ENCODE results near the gene METRNL.

Gene METRNL

GRCh38 chr17:83067718-83068261 is 11.6 kb upstream of the METRNL start:
- no peak for DNase-seq

- no peak for DNase-seq
Observed at GRCh38 chr17:83068641-83069570, 10.5 kb upstream of the METRNL start.

- DNase-seq: no peak
Observed at GRCh38 chr17:83069571-83069906, 9.9 kb upstream of the METRNL start.

GRCh38 chr17:83069931-83070742 is 9.3 kb upstream of the METRNL start:
- no peak for DNase-seq

GRCh38 chr17:83070800-83071341 is 8.5 kb upstream of the METRNL start:
- no peak for DNase-seq

GRCh38 chr17:83071365-83071764 is 8.0 kb upstream of the METRNL start:
- no peak for DNase-seq

GRCh38 chr17:83071966-83072562 is 7.3 kb upstream of the METRNL start:
- no peak for DNase-seq

- no peak for DNase-seq
Observed at GRCh38 chr17:83072600-83073358, 6.6 kb upstream of the METRNL start.

- DNase-seq: no peak
Observed at GRCh38 chr17:83073389-83074063, 5.9 kb upstream of the METRNL start.

- DNase-seq: no peak
Observed at GRCh38 chr17:83074486-83075223, 4.8 kb upstream of the METRNL start.

GRCh38 chr17:83075270-83075880 is 4.0 kb upstream of the METRNL start:
- no peak for DNase-seq

GRCh38 chr17:83076938-83077337 is 2.5 kb upstream of the METRNL start:
- no peak for DNase-seq

- no peak for DNase-seq
Observed at GRCh38 chr17:83077411-83077810, 2.0 kb upstream of the METRNL start.

GRCh38 chr17:83077939-83078338 is 1.5 kb upstream of the METRNL start:
- no peak for DNase-seq

- no peak for DNase-seq
Observed at GRCh38 chr17:83078378-83079351, 744 bp upstream of the METRNL start.

GRCh38 chr17:83079766-83080578 is 563 bp downstream of the METRNL start:
- no peak for DNase-seq

GRCh38 chr17:83080579-83080857 is 1.1 kb downstream of the METRNL start:
- no peak for DNase-seq

GRCh38 chr17:83080858-83081683 is 1.7 kb downstream of the METRNL start:
- DNase-seq: no peak
